ENCODE measurements around the gene ETNK1.
"Not testable (repeated sequence)": the region's sequence is repeated elsewhere in the genome, so short reads cannot be mapped to it uniquely, and the experiment has no call there.

DNA sequence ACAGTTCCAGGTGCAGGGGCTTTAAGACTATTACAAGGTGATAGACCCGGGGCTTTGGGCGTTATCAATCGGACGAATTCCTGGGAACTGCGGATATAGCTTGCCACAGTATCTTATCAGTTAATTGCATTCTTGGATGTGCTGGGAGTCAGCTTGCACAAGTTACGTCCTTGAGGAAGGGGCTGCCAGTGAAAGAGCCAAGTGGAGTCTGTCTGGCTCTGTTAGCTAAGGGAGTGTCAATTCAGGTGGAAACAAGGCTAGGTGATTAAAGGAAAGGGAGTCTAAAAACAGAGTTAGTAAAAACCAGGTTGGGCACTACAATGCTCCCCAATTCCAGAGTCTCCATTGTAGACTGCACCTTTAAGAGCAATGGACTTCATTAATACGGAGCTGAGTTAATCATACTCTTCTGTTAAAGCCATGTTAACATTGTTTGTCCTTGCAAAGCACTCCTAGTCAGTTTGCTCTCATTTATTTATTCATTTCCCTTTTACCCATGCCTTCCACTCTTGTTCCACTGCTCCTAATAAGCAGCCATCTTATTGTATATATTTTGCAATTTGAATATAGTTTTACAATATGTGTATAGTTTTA lies 76.3 kb downstream of the ETNK1 start:
- not testable (repeated sequence) for TF ChIP-seq EZH2phosphoT487 (IDR thresholded peaks at IDR 0.05; ENCODE audit: borderline replicate concordance, low read depth, low read length)
- TF ChIP-seq, protein P1, sequence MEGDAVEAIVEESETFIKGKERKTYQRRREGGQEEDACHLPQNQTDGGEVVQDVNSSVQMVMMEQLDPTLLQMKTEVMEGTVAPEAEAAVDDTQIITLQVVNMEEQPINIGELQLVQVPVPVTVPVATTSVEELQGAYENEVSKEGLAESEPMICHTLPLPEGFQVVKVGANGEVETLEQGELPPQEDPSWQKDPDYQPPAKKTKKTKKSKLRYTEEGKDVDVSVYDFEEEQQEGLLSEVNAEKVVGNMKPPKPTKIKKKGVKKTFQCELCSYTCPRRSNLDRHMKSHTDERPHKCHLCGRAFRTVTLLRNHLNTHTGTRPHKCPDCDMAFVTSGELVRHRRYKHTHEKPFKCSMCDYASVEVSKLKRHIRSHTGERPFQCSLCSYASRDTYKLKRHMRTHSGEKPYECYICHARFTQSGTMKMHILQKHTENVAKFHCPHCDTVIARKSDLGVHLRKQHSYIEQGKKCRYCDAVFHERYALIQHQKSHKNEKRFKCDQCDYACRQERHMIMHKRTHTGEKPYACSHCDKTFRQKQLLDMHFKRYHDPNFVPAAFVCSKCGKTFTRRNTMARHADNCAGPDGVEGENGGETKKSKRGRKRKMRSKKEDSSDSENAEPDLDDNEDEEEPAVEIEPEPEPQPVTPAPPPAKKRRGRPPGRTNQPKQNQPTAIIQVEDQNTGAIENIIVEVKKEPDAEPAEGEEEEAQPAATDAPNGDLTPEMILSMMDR (conservative IDR thresholded peaks at IDR 0.05; ENCODE audit: low read length): not testable (repeated sequence)

Measured in OCI-LY7 (cell line).